Loucy (cell line): ENCODE data around the gene PROX2.

Source experiments
- CTCF ChIP-seq: fragments of 200-600 bp; sonication (generic); conservative IDR thresholded peaks from 2 replicates; pipeline ENCODE4 v1.5.1; 2014; ENCODE audit warnings: mild to moderate bottlenecking, antibody characterized with exemption, low read length
- EZH2phosphoT487 ChIP-seq: fragments of 200-600 bp; IDR thresholded peaks from 2 replicates; pipeline ENCODE4 v1.6.1; 2018; ENCODE audit warnings: antibody characterized with exemption, mild to moderate bottlenecking, moderate library complexity, borderline replicate concordance

DNA sequence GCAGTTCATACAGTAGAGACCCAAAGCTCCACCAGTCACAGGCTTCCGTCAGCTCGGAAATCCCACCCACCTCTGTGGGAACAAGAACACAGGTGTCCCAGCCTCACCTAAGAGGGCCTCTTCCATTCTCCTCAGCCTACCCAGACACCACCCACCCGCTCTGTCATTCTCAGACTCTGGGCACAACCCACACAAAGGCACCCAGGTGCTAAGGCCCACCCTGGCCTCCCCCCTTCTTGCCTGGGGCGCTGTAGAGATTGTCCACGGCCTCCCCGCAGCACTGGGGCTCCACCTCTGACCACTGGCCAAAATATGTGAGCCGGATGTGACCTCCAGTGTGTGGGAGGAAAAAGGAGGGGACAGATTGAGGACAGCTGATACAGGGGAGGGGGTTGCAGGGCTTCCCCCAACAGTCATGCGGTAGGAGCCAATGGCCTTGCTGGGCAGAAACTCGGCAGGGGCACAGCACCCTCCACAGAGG lies 33.0 kb upstream of the PROX2 start:
- TF ChIP-seq CTCF, result no peak
- no peak for TF ChIP-seq EZH2phosphoT487
